Stimulated activated naive CD8-positive, alpha-beta T cell treated with anti-CD3 and anti-CD28 coated beads, Interleukin-15, Interleukin-2, amounts not matched to agents 100 U/mL and 50 U/mL, for 24 hours (primary cell): ENCODE data around the gene KAZALD1.

Experiments
- ATAC-seq: fragments of 150-1000 bp; cut with Tn5 transposase; one replicate; pipeline ENCODE4 v1.10.0; 2021
- DNase-seq: peaks from one replicate; pipeline ENCODE4 v3.0.0; 2021

Gene KAZALD1, protein sequence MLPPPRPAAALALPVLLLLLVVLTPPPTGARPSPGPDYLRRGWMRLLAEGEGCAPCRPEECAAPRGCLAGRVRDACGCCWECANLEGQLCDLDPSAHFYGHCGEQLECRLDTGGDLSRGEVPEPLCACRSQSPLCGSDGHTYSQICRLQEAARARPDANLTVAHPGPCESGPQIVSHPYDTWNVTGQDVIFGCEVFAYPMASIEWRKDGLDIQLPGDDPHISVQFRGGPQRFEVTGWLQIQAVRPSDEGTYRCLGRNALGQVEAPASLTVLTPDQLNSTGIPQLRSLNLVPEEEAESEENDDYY

DNA sequence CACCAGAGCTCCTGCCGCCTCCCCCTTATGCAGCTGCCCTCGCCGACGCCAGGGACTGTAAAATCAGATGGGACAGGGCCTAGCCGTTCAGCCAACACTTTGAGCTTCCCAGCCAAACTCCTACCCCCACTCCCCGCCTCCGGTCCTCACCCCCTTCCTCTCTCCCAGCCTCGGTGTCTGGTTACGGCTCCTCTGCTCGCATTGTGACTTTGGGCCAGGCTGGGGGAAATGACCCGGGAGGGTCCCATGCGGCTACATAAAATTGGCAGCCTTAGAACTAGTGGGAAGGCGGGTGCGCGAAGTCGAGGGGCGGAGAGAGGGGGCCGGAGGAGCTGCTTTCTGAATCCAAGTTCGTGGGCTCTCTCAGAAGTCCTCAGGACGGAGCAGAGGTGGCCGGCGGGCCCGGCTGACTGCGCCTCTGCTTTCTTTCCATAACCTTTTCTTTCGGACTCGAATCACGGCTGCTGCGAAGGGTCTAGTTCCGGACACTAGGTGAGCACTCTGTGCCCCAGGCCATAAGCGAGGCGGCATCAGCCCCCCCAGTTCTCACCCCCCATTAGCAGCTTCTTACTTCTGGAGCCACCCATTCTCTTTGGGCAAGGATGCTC is at the start of gene KAZALD1:
Gene KAZALD1, plus strand, starts transcription at position 366 of the 608 bp plus-strand sequence. CDS start 604 bp downstream, outside the sequence.
- no peak for DNase-seq
- ATAC-seq: no peak

DNA sequence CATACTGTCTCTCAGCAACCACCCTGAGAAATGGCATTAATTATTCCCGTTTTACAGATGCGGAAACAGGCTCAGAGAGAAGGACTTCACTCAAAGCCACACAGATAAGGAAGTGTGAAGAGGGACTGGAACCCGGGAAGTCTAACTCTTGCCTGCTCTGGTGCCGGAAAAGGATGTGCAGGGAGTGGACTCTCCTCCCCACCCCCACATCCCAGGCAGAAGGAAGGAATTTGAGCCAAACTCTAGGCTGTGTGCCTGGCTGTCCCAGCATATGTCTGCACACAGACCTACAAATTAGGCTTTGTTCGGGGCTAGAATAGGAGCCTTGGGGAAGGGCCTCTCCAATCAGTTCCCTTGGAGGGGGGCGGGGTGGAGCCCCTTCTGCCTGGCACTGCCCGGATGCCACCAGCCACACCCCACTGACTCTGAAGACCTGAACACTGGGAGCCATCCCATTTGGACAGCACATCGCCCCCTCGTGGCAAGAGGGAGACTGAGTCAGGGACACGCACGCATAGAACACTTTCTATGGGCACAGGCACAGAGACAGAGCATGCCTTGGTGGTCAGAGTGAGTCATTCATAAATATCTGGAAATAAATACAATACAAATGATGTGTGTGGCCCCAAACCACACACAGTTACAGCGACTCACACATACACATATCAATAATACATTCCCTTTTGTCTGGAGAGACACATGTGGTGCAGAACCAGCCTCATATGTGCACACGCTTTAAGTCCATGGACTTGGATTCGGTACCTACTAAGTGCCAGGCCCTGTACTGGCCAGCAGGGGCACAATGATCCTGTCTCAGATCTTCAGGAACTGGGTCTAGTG is 49.0 kb upstream of the KAZALD1 start:
- peak; percentile 88 for DNase-seq
- peak; percentile 84 for ATAC-seq

DNA sequence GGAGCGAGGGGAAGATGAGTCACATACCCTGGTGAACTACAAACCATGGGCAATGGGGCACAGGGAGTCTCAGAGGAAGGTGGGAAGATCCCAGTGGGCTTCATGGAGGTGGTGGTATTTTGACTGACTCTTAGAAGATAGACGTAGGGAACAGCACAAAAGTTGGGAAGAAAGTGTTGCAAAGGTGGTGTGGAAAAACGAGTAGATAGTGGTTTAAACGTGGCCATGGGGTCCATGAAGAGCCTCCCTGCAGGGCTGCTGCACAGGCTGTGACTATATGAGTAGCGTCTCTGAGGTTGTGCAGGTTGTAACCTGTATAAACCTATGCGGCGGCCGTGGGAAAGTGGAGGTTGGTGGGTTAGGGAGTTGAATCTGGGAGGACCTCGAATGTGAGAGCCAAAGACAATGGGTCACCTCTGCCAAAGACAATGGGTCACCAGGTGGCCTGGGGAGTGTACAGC is 48.4 kb upstream of the KAZALD1 start:
- DNase-seq: no peak

GRCh38 chr10:101014230-101014884 is 47.4 kb upstream of the KAZALD1 start:
- DNase-seq (peak; percentile 89), ATAC-seq (no peak)

More for the DNA sequence above, 48.4 kb upstream of the KAZALD1 start:
- no peak for ATAC-seq

GRCh38 chr10:101014966-101015581 is 46.7 kb upstream of the KAZALD1 start:
- no peak for DNase-seq
- ATAC-seq: peak; percentile 29

DNA sequence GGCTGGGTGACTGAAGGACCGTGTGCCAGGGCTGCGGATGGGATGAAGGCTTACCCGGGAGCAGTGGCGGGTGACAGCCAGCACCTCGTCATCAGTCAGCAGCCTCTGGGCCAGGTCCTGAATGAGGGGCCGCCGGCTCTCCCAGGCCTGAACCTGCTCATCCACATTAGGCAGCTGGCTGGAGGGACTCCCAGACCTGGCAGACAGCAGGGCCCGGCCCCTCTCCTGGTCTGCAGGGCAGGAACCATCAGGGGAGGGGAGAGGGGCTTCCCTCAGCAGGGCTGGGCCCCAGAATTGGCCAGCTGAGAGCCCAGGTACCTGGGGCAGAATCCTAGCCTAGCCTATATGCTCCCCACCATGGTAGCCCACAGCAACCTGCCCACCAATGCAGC is 46.2 kb upstream of the KAZALD1 start:
- DNase-seq (no peak), ATAC-seq (no peak)

DNA sequence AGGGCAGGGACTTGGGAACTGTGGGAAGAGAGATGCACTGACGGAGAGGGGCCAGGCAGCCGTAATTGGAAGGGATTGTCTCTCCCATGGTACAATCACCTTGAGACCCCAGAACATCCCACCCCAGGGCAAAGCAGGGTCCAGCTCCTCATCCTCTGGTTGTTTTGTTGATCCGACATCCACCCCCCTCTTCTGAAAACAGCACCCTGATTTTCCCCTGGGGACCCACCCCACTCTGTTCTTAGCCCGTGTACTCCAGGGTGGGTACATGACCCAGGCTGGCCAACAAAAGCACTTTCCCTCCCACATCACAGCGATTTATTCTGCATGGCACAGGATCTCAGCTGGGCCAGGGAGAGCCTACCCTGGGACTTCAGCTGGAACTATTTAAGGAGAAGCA is 45.0 kb upstream of the KAZALD1 start:
- no peak for DNase-seq
- no peak for ATAC-seq

DNA sequence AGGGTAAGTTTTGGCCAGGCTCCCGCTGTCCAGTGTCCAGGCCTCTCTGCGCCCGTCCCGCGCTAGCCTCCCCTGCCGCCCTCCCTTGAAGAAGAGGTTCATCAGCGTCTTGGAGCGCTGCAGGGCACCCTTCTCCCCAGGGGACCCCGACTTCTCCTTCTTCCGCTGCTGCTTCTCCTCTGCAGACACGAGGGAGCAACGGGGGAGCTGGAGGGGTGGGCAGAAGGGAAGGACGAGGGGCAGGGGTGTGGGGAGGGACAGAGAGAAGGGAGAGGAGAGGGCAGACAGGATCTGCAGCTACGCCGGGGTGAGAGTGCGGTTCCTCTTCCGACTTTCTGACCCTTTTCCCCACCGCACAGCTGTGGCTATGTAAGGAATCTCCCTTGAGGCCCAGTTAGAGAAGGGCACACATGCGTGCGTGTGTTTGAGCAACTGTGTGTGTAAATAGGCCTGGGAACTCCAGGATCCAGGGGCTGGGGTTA is 43.6 kb upstream of the KAZALD1 start:
- DNase-seq (no peak), ATAC-seq (no peak)

DNA sequence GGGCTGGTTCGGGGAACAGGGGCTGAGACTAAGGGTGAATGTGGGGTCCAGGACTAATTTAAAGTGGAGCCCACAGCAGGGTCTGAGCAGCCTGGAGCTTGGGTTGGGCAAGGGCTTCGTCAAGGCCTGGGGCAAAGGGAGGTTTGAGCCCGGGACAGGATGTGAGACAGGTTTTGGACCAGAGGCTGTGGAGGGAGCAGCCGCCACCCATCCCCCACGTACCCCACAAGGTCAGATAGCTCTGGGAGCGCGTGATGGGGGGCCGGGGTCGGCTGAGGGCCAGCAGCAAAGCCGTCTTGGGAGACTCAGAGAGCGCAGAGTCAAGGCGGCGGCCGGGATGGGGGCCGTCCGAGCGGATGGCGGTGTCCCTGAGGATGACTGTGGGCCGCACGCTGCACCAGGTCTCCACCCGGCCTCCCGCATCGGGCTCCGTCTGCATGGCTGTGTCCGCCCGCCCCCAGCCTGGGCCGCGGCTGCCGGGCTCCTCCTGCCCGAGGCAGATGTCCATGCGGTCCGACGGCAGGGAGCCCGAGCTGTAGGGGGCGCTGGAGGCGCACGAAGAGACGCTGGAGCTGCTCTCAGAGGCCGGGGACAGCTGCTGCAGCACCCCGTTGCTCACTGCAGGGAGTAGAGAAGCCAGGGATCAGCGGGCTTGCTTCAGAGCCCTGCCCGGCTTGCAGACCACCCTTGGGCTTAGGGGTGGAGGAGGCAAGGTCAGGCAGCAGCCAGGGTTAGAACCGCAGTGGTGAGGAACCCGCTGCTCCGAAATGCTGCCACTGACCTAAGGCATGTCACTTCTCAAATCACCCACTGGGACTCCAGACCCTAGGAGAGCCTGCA is 43.0 kb upstream of the KAZALD1 start:
- ATAC-seq: peak; percentile 75
- DNase-seq: peak; percentile 90

DNA sequence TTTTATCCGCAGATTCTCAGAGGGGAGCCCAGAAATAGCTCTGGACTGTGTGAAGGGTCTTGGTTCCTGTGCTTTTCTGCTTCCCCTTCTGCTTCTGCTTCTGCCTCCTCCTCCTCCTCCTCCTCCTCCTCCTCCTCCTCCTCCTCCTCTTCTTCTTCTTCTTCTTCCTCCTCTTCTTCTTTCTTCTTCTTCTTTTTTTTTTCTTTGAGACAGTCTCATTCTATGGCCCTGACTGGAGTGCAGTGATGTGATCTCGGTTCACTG is 42.4 kb upstream of the KAZALD1 start:
- ATAC-seq (no peak), DNase-seq (no peak)

GRCh38 chr10:101020427-101021075 is 41.2 kb upstream of the KAZALD1 start:
- DNase-seq (no peak), ATAC-seq (no peak)

- no peak for ATAC-seq
- no peak for DNase-seq
These were observed 40.5 kb upstream of the KAZALD1 start for GRCh38 chr10:101021239-101021638.

DNA sequence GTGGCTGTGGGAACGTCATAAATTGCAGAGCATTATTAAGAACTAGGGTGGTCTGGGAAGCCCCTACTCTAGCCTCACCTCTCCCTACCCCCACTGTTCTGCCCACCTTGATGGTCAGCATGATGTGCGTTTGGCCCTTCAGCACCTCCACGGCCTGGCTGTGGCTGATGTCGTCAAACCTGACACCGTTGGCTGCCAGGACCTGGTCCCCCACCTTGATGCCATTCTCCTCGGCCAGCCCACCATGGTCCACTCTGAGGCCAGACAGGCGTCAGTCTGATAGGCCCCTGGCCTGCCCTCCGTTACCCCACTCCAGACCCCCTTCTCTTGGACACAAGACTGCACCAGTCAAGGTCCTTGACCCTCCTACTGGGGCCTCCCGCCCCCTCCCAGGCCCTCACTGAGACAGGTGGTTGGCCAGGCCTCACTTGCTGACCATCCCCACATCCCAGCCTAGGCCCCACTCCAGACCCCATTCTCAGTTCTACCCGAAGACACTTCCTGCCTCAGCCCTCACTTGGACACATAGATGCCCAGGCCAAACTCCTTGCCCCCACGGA is 40.0 kb upstream of the KAZALD1 start:
- DNase-seq: no peak
- no peak for ATAC-seq

GRCh38 chr10:101022967-101023705 is 38.7 kb upstream of the KAZALD1 start:
- ATAC-seq (no peak), DNase-seq (no peak)

- ATAC-seq (no peak), DNase-seq (no peak)
These were observed 34.6 kb upstream of the KAZALD1 start for GRCh38 chr10:101027106-101027720.

DNA sequence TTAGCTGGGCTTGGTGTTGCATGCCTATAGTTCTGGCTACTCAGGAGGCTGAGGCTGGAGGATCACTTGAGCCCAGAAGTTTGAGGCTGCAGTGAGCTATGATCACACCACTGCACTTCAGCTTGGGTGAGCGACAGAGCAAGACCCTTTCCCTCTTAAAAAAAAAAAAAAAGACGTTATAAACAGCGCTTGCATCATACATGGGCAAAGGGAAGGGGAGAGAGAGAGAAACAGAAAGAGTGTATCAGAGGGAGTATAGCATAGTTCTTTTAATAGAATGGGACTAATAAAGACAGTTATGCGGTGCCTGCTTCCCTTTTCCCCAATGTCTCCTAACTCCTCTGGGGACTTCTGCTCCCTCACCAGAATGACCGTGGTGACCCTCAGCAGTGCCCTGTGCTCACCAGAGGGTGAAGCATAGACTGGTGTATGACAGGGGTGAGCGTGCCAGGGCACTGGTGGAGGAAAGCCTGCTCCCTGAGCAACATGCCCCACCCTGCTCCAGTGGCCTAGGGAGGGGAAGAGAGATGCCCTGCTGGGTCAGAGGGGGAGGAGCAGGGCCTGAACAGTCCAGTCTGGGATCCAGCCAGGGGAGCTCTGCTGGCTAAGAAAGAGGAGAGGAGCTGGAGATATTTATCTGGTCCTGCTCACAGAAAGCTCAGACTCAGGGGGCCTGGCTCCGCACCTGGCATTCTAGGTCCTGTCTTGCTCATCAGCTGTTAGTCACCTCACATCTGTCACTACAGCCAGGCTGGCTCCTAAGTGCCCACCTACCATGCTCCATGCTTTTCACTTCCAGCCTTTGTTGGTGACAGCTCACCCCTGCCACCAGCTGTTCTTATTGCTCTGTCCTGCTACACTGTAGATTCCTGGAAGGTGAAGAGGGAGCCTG is 33.1 kb upstream of the KAZALD1 start:
- DNase-seq: no peak
- no peak for ATAC-seq

DNA sequence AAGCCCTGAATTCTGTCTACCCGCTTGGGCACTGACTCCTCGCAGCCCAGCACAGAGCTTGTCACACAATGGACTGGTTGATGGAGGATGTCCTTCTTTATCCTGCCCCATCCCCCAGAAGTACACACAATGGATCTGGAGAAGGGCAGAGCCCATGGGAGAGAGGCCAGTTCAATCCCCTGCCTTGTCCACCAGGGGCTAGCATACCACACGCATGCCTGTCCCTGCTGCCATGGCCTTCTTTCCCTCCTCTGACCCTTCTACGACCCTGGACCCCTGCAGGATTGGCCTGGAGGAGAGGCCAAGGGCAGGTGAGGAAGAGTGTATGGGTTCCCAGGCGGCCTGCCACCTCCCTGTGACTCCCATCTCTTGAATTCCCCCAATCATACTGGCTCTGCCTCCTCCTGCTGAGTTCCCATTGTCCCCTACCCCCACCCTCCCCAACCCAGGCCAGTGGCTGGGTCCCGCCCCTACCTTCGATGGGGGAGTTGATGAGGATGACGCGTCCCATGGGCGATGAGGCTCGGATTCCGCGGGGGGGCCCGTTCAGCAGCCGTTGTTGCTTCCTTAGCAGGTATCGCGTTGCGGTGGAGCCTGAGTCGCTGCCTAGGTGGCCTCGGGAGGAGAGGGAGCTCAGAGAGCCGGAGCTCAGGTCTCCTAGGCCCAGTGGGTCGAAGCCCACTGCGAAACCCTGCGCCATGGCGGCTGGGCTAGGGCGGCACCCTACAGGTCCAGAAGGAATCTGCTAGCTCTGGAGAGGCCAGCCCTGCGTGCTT is 32.1 kb upstream of the KAZALD1 start:
- DNase-seq: no peak
- ATAC-seq: no peak
